ENCODE data around the gene GAPT.

- TF ChIP-seq TAF1 (IDR thresholded peaks at IDR 0.05; ENCODE audit: low read depth) (no peak), CTCF (IDR thresholded peaks at IDR 0.05; ENCODE audit: poor library complexity, severe bottlenecking) (no peak), EP300 (conservative IDR thresholded peaks at IDR 0.05; ENCODE audit: poor library complexity, severe bottlenecking) (no peak), SMC3 (conservative IDR thresholded peaks at IDR 0.05; ENCODE audit: poor library complexity) (no peak), RAD21 (conservative IDR thresholded peaks at IDR 0.05) (no peak), POLR2AphosphoS5 (IDR thresholded peaks at IDR 0.05) (no peak)
- TF ChIP-seq, protein P1, sequence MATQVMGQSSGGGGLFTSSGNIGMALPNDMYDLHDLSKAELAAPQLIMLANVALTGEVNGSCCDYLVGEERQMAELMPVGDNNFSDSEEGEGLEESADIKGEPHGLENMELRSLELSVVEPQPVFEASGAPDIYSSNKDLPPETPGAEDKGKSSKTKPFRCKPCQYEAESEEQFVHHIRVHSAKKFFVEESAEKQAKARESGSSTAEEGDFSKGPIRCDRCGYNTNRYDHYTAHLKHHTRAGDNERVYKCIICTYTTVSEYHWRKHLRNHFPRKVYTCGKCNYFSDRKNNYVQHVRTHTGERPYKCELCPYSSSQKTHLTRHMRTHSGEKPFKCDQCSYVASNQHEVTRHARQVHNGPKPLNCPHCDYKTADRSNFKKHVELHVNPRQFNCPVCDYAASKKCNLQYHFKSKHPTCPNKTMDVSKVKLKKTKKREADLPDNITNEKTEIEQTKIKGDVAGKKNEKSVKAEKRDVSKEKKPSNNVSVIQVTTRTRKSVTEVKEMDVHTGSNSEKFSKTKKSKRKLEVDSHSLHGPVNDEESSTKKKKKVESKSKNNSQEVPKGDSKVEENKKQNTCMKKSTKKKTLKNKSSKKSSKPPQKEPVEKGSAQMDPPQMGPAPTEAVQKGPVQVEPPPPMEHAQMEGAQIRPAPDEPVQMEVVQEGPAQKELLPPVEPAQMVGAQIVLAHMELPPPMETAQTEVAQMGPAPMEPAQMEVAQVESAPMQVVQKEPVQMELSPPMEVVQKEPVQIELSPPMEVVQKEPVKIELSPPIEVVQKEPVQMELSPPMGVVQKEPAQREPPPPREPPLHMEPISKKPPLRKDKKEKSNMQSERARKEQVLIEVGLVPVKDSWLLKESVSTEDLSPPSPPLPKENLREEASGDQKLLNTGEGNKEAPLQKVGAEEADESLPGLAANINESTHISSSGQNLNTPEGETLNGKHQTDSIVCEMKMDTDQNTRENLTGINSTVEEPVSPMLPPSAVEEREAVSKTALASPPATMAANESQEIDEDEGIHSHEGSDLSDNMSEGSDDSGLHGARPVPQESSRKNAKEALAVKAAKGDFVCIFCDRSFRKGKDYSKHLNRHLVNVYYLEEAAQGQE (IDR thresholded peaks at IDR 0.05; ENCODE audit: borderline replicate concordance), result no peak
These were observed 38.5 kb upstream of the GAPT start for GRCh38 chr5:58452566-58453258.

Measured in neural cell (in vitro differentiated cells).